Neural cell (in vitro differentiated cells): Measurements from ENCODE around the gene GABPA.

Experiments
- EZH2 ChIP-seq: fragments of 200-600, 300-800 bp; shearing (Covaris generic), sonication (generic); IDR thresholded peaks from 2 replicates; pipeline ENCODE4 v1.6.1; 2014; ENCODE audit warnings: antibody characterized with exemption, low read length, borderline replicate concordance, mild to moderate bottlenecking; ENCODE audit not compliant: insufficient read depth, poor library complexity, severe bottlenecking
- POLR2AphosphoS5 ChIP-seq: IDR thresholded peaks from 2 replicates; pipeline ENCODE4 v1.6.1; 2012
- RAD21 ChIP-seq: fragments of 450-650 bp; conservative IDR thresholded peaks from 2 replicates; pipeline ENCODE4 v1.6.1; 2014; ENCODE audit warnings: antibody characterized with exemption, mild to moderate bottlenecking, moderate library complexity
- TAF1 ChIP-seq: IDR thresholded peaks from 2 replicates; pipeline ENCODE4 v1.6.1; 2012; ENCODE audit warnings: low read depth
- TF ChIP-seq, protein P1 (sequence below): fragments of 450-650 bp; IDR thresholded peaks from 2 replicates; pipeline ENCODE4 v1.5.1; 2014; ENCODE audit warnings: antibody characterized with exemption, mild to moderate bottlenecking, moderate library complexity; ENCODE audit not compliant: poor library complexity, severe bottlenecking
- TF ChIP-seq, protein P2 (sequence below): IDR thresholded peaks from 2 replicates; pipeline ENCODE4 v1.6.1; 2012; ENCODE audit warnings: borderline replicate concordance

DNA sequence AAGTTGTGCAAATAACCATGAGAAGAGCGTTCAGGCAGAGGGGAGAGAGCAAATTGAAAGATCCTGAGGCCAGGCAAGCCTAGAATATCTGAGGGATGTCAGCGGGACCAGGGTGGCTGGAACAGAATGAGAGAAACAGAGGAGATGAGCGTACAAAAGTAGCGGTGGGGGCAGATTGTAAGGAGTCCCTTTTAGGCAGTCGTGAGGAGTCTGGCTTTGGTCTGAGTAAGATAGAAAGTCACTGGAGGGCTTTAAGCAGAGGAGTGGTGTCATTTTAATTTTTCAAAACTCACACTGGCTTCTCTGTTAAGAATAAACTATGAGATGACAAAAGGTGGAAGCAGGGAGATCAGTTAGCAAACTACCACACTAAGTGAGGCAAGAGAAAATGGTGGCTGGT lies 24.2 kb upstream of the GABPA start:
- TF ChIP-seq, protein P1, sequence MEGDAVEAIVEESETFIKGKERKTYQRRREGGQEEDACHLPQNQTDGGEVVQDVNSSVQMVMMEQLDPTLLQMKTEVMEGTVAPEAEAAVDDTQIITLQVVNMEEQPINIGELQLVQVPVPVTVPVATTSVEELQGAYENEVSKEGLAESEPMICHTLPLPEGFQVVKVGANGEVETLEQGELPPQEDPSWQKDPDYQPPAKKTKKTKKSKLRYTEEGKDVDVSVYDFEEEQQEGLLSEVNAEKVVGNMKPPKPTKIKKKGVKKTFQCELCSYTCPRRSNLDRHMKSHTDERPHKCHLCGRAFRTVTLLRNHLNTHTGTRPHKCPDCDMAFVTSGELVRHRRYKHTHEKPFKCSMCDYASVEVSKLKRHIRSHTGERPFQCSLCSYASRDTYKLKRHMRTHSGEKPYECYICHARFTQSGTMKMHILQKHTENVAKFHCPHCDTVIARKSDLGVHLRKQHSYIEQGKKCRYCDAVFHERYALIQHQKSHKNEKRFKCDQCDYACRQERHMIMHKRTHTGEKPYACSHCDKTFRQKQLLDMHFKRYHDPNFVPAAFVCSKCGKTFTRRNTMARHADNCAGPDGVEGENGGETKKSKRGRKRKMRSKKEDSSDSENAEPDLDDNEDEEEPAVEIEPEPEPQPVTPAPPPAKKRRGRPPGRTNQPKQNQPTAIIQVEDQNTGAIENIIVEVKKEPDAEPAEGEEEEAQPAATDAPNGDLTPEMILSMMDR: no peak
- TF ChIP-seq POLR2AphosphoS5 (no peak), EZH2 (no peak), TAF1 (no peak), RAD21 (no peak)
- TF ChIP-seq, protein P2, sequence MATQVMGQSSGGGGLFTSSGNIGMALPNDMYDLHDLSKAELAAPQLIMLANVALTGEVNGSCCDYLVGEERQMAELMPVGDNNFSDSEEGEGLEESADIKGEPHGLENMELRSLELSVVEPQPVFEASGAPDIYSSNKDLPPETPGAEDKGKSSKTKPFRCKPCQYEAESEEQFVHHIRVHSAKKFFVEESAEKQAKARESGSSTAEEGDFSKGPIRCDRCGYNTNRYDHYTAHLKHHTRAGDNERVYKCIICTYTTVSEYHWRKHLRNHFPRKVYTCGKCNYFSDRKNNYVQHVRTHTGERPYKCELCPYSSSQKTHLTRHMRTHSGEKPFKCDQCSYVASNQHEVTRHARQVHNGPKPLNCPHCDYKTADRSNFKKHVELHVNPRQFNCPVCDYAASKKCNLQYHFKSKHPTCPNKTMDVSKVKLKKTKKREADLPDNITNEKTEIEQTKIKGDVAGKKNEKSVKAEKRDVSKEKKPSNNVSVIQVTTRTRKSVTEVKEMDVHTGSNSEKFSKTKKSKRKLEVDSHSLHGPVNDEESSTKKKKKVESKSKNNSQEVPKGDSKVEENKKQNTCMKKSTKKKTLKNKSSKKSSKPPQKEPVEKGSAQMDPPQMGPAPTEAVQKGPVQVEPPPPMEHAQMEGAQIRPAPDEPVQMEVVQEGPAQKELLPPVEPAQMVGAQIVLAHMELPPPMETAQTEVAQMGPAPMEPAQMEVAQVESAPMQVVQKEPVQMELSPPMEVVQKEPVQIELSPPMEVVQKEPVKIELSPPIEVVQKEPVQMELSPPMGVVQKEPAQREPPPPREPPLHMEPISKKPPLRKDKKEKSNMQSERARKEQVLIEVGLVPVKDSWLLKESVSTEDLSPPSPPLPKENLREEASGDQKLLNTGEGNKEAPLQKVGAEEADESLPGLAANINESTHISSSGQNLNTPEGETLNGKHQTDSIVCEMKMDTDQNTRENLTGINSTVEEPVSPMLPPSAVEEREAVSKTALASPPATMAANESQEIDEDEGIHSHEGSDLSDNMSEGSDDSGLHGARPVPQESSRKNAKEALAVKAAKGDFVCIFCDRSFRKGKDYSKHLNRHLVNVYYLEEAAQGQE: no peak
